Non-pigmented ciliary epithelial cell (primary cell): ENCODE data around the gene ITGAX.
"Not testable (repeated sequence)": the region's sequence is repeated elsewhere in the genome, so short reads cannot be mapped to it uniquely, and the experiment has no call there.

ENCODE experiments used
- DNase-seq: peaks from one replicate; pipeline ENCODE4 v3.0.0-alpha.2; 2010; ENCODE audit warnings: low read depth

The ITGAX gene

DNA sequence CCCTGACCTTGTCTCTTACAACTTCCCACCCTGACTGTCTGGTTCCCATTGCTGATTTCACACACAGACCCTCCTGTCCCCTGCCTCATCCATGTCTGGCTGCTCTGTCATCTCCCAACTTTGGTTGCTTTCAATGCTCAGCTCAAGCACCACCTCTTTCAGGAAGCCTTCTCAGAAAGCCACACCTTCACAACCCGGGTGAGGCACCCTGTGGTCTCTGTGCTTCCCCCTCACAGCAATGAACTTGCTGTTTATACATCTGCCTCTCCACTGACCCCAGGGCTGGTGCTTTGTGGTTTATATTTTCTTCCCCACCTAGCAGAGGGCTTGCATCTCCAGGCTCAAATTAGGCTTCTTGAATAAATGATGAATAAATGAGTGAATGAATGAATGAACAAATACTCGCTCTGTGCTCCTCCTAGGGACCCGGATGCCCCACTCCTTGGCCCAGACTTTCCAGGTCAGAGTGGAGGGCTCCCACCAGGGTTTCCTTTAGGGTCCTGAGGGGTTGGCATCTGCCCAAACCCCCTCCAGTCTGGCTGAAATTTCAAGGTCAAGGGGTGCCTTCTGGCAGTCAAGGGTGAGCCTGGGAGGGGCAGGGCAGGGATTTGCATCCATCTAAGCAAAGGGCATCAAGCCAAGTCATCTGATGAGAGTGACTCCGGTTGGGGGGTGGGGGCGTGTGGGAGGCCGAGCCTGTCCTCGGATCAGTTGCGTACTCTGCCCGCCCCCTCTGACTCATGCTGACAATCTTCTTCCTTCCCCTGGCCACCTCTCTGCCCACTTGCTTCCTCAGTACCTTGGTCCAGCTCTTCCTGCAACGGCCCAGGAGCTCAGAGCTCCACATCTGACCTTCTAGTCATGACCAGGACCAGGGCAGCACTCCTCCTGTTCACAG is at the start of gene ITGAX:
TSS of gene ITGAX (plus strand) at position 783 of the 898 bp plus-strand sequence. CDS start at position 862, 79 bp downstream.
- DNase-seq: no peak

DNA sequence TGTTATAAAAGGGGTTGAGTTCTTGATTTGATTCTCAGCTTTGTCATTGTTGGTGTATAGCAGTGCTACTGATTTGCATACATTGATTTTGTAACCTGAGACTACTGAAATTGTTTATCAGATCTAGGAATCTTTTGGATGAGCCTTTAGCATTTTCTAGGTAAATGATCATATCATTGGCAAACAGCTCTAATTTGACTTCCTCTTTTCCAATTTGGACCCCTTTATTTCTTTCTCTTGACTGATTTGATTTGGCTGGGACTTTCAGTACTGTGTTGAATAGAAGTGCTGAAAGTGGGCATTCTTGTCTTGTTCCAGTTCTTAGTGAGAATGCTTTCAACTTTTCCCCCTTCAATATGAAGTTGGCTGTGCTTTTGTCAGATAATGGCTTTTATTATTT is 49.8 kb upstream of the ITGAX start:
- DNase-seq: no peak

DNA sequence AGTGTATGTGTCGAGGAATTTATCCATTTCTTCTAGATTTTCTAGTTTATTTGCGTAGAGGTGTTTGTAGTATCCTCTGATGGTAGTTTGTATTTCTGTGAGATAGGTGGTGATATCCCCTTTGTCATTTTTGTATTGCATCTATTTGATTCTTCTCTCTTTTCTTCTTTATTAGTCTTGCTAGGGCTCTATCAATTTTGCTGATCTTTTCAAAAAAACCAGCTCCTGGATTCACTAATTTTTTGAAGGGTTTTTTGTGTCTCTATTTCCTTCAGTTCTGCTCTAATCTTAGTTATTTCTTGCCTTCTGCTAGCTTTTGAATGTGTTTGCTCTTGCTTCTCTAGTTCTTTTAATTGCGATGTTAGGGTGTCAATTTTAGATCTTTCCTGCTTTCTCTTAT is 46.6 kb upstream of the ITGAX start:
- DNase-seq: not testable (repeated sequence)

DNA sequence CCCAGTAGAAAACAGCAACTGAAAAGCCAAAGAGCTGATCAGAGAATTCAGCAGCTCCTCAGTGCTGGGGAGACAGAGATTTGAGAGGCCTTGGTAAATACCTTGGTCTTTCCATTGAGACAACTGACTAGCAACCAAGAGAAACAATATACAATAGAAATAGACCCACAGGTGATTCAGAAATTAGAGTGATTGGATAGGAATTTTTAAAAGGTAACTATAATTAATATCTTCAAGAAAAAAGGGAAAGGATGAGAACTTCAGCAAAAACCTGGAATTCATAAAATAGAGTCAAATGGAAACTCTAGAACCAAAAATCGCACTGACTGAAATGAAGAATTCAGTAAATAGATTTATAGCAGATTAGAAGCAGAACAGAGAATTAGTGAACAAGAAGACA is 32.5 kb upstream of the ITGAX start:
- DNase-seq: no peak

DNA sequence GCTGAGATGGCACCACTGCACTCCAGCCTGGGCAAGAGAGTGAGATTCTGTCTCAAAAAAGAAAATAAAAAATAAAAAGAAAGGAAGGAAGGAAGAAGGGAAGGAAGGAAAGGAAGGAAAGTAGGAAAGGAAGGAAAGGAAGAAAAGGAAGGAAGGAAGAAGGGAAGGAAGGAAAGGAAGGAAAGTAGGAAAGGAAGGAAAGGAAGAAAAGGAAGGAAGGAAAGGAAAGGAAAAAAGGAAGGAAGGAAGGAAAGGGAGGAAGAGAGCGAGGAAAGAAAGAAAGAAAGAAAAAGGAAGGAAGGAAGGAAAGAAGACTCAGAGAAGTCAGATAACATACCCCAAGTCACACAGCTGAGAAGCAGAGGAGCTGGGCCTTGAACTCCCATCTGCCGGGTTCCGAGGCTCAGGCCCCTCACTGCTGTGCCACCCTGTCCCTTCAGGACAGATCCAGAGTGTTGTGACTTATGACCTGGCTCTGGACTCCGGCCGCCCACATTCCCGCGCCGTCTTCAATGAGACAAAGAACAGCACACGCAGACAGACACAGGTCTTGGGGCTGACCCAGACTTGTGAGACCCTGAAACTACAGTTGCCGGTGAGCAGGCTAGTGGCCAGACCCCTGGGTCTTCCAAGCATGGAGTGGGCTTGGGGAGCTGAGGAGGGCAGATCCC is 30.9 kb upstream of the ITGAX start:
- DNase-seq: no peak

DNA sequence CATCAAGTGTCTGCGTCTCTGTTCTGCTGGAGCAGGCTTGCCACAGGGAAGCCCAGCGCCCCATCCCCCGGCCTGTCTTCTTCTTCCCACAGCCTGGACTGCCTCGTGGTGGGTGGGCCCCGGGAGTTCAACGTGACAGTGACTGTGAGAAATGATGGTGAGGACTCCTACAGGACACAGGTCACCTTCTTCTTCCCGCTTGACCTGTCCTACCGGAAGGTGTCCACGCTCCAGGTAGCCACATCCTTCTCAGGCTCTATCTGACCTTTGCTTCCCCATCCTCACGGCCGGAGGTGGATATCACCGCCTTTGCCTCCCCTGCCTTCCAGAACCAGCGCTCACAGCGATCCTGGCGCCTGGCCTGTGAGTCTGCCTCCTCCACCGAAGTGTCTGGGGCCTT is 29.8 kb upstream of the ITGAX start:
- no peak for DNase-seq

DNA sequence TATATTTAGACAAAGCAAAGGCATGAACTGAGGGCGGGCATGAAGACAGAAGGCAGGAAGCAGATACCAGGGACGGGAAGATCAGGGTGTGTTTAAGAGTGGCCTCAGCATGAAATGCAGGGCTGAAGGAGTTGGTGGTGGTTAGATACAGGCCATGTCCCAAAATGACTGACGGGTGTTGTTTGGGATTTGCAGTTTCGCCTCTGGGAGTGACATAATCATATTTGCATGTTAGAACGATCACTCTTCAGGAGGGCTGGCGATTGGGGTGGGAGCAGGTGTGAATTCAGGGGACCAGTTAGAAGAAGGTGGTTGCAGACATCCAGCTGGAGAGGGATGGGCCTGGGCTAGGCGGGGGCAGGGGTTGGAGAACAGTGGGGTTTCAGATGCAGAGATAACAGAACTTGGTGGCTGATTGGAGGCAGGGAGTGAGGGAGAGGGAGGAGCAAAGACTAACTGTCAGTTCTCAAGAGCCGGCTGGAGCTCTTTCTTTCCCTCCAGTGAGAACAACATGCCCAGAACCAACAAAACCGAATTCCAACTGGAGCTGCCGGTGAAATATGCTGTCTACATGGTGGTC is 27.2 kb upstream of the ITGAX start:
- DNase-seq: no peak

DNA sequence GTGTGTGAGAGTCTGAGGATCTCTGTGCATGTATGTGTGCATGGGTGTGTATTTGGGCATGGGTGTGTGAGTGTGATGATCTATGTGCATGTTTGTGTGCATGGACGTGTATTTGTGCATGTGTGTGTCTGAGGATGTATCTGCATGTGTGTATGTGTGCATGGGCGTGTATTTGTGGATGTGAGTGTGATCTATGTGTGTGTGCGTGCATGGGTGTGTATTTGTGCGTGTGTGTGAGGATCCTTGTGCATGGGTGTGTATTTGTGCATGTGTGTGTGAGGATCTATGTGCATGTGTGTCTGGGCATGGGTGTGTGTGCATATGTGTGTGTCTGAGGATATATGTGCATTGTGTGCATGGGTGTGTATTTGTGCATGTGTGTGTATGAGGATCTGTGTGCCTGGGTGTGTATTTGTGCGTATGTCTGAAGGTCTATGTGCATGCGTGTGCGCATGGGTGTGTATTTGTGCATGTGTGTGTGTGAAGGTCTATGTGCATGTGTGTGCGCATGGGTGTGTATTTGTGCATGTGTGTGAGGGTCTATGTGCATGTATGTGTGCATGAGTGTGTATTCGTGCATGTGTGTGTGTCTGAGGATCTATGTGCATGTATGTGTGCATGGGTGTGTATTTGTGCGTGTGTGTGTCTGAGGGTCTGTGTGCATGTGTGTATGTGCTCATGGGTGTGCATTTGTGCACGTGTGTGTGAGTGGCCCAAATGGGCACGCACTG is 26.5 kb upstream of the ITGAX start:
- DNase-seq: no peak

DNA sequence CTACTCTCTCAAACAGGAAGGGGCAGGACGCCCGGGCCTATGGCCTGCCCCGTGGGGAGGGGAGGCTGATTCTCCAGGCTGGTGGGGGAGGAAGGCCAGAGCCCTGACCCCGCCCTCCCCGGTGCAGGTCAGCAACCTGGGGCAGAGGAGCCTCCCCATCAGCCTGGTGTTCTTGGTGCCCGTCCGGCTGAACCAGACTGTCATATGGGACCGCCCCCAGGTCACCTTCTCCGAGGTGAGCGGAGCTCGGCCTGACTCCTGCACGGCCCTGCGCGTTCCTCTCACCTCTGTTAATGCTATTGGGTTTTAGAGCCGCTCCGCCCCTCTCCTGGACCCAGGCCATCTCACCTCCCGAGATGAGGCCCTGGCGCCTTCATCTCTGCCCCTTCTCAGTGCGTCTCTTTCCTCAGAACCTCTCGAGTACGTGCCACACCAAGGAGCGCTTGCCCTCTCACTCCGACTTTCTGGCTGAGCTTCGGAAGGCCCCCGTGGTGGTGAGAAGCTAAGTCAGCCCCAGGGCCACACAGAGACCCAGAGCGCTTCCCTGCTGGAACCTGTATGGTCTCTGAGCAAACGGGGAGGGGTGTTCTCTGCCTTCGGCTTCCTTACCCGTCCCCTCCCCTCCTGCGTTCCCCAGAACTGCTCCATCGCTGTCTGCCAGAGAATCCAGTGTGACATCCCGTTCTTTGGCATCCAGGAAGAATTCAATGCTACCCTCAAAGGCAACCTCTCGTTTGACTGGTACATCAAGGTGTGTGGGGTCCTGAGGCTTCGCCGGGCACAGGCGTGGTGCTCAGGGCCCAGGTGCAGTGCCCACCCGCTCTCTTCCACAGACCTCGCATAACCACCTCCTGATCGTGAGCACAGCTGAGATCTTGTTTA is 25.1 kb upstream of the ITGAX start:
- no peak for DNase-seq

DNA sequence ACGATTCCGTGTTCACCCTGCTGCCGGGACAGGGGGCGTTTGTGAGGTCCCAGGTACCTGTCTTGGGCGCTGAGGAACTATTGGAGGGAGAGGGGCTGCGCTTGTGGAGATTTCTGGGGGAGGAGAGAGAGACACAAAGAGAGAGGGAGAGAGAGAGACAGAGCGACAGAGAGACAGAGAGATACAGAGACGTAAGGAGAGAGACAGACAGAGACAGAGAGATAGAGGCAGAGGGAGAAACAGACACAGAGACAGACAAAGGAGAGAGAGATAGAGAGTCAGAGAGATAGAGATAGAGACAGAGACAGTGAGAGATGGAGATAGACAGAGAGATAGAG is 24.5 kb upstream of the ITGAX start:
- no peak for DNase-seq

DNA sequence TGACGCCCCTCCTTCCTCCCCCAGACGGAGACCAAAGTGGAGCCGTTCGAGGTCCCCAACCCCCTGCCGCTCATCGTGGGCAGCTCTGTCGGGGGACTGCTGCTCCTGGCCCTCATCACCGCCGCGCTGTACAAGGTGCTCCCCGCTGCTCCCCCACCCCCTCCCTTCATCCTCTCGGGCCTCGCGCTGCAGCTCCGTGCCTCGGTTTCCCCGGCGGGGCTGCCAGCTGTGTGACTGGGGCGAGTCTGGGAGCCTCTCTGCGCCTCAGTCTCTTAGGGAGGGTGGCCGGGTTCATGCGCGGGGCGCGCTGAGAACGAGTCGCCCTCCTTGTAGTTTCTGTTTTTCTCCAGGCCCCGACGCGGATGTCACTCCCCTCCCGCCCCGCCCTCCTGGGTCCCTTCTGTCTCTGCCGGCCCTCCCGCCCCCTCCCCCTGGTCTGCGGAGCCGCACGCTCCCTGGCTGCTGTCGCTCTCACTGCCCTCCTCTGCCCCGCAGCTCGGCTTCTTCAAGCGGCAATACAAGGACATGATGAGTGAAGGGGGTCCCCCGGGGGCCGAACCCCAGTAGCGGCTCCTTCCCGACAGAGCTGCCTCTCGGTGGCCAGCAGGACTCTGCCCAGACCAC is 23.7 kb upstream of the ITGAX start:
- DNase-seq: no peak

DNA sequence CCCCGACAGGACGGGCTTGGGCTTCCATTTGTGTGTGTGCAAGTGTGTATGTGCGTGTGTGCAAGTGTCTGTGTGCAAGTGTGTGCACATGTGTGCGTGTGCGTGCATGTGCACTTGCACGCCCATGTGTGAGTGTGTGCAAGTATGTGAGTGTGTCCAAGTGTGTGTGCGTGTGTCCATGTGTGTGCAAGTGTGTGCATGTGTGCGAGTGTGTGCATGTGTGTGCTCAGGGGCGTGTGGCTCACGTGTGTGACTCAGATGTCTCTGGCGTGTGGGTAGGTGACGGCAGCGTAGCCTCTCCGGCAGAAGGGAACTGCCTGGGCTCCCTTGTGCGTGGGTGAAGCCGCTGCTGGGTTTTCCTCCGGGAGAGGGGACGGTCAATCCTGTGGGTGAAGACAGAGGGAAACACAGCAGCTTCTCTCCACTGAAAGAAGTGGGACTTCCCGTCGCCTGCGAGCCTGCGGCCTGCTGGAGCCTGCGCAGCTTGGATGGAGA is 23.1 kb upstream of the ITGAX start:
- no peak for DNase-seq

DNA sequence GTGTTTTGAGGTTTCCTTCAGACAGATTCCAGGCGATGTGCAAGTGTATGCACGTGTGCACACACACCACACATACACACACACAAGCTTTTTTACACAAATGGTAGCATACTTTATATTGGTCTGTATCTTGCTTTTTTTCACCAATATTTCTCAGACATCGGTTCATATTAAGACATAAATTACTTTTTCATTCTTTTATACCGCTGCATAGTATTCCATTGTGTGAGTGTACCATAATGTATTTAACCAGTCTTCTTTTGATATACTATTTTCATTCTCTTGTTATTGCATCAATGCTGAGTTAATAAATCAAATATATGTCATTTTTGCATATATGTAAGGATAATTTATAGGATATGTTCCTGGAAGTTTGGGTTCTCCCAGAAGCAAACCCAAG is 22.4 kb upstream of the ITGAX start:
- no peak for DNase-seq

DNA sequence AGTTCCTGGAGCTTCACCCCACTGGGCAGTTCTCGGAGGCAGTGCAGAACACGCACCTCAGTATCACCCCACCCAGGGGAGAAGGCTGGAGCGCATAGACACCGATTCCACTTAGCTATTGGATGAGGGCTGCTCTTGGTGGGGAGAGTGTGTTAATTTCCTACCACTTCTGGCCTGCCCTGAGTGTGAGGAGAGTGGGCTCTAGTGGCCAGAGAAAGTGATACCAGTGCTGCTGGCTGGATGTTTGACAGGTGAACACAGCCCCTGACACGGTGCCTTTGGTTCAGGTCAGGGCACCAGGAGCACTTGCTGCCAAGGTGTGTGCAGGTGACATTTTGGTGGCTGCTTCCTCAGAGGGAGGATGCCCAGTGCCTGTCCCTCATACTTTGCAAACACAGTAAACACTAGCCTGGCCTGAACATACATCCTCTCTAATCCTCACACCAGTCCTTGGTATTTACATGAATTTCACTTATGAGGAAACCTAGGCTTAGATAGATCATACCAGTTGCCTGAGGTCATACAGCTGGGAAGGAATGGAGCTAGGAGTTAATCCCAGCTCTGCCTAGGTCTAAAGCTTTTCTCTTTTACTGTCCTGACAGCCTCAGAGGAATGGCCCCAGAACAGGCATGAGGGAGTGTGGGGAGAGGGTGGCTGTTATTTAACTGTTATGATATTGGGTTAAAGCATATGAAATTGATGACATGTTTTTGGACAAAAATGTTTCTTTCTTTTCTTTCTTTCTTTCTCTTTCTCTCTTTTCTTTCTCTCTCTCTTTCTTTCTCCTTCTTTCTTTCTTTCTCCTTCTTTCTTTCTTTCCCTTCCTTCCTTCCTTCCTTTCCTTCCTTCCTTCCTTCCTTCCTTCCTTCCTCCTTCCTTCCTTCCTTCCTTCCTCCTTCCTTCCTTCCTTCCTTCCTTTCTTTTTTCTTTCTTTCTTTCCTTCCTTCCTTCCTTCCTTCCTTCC is 21.0 kb upstream of the ITGAX start:
- DNase-seq: no peak

DNA sequence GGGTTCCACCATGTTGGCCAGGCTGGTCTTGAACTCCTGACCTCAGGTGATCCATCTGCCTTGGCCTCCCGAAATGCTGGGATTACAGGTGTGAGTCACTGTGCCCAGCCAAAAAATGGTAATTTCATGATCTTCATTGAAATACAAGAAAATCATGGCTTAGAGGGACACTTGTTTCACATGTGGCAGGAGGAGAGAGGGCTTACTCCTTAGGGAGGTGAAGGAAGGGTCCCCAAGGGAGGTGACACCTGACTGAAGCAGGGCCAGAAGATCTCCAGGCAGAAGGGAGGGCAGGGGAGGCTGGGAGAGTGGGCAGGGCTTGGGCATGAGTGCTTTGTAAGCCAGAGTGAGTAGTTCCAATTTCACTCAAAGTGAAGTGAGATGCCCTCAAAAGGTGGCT is 20.0 kb upstream of the ITGAX start:
- DNase-seq: no peak

DNA sequence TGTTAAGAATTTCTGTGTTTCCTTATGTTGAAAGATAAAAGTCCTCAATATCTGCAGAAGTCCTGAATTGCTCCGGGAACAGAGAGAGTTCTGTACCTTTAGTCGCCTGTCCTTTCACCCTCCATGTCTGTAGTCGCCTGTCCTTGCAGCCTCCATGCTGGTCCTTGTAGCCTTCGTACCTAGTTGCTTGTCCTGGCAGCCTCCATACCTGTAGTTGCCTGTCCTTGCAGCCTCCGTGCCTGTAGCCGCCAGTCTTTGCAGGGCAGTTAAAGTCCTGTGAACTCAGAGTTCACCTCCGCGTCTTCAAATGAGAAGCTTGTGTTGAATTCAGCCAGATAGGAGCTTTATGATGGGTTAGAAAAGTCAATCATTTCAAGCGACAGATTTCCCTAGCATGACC is 19.5 kb upstream of the ITGAX start:
- DNase-seq: no peak

DNA sequence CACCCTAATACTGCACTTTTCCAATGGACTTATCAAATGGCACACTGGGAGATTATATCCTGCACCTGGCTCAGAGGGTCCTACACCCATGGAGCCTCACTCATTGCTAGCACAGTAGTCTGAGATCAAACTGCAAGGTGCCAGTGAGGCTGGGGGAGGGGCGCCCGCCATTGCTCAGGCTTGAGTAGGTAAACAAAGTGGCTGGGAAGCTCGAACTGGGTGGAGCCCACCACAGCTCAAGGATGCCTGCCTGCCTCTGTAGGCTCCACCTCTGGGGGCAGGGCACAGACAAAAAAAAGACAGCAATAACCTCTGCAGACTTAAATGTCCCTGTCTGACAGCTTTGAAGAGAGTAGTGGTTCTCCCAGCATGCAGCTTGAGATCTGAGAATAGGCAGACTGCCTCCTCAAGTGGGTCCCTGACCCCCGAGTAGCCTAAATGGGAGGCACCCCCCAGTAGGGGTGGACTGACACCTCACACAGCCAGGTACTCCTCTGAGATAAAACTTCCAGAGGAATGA is 16.8 kb upstream of the ITGAX start:
- not testable (repeated sequence) for DNase-seq

DNA sequence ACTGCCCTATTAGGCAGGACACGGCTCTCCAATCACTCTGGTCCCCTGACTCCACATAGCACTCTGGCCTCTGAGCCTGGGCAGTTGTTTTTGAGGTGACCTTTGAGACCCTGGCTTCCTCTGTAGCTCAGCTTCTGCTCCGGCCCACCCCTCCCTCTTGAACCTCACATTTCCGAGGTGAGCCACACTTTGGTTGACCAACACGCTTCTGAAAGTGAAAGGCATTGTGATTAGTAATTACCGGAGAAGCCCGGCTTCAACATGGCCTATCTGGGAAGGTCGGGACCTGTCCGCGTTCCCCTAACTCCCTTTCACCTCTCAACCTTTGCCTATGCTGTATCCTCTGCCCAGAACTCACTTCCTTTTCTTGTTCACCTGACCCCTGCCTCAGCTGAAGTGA is 10.3 kb upstream of the ITGAX start:
- no peak for DNase-seq

DNA sequence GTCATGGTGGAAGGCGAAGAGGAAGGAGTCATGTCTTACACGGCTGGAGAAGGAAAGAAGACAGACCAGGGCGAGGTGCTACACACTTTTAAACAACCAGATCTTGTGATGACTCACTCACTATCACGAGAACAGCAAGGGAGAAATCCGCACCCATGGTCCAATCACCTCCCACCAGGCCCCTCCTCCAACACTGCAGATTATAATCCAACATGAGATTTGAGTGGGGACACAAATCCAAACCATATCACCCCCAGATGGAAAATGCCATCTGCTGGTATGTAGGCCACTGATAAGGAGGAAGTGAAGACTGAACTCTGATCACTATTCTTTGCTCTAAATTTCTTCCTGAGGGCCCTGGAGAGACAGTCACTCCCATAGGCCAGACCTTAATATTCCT is 7.5 kb upstream of the ITGAX start:
- DNase-seq: no peak

DNA sequence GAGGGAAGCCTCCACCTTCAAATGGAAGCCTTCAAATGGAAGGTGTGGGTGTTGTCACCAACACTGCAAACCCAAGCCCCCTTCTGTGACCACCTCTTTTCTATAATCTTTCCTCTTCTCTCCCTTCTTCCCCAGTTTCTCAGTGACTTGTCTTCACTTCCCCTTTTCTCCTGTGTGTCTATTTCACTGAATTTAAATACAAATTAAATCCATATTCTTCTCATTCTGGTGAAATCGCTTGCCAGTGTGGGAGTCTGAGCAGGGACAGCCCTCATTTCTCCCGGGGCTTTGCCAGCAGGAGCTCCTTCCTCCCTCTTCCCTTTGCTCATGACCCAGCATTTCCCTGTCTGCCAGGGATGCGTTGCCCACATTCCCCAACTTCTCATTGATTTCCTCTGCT is 6.4 kb upstream of the ITGAX start:
- no peak for DNase-seq
